CD4-positive, alpha-beta memory T cell (primary cell): ENCODE measurements around the gene PAXX. TPM values are rescaled to one million over a fixed set of nuclear protein-coding genes. Genes with fewer than 3 reads are reported as not detected.
A peak's percentile ranks its signal among the peaks of the same experiment; 100 is the strongest.

Source experiments
- CTCF ChIA-PET: fragments of 350-600 bp; sonication (Branson Sonifier 250); formaldehyde crosslinking; loops from one replicate; lab custom pipeline; 2021; ENCODE audit warnings: inconsistent platforms; ENCODE audit not compliant: partially characterized antibody; lab: Charles Lee
- POLR2A ChIA-PET: fragments of 350-600 bp; sonication (Branson Sonifier 250); formaldehyde crosslinking; loops from one replicate; lab custom pipeline; 2021; ENCODE audit not compliant: partially characterized antibody; lab: Charles Lee
- DNase-seq, 5 donors: peaks; one replicate each; pipeline versions ENCODE4 v3.0.0 to v3.0.0-alpha.2; 2020 to 2022; ENCODE audit warnings: mixed read lengths in 1 of 5
- H3K27ac ChIP-seq: one replicate; pipeline ENCODE4 v1.7.0; 2013; ENCODE audit warnings: low read depth, low read length
- H3K27me3 ChIP-seq: 2 replicates; pipeline ENCODE4 v1.7.0; 2013; ENCODE audit warnings: mild to moderate bottlenecking, low read length, moderate library complexity; ENCODE audit not compliant: insufficient read depth
- H3K36me3 ChIP-seq: 2 replicates; pipeline ENCODE4 v1.7.0; 2013; ENCODE audit warnings: mild to moderate bottlenecking, low read length, moderate library complexity; ENCODE audit not compliant: insufficient read depth
- H3K4me1 ChIP-seq: 2 replicates; pipeline ENCODE4 v1.7.0; 2013; ENCODE audit warnings: mild to moderate bottlenecking, low read length, moderate library complexity; ENCODE audit not compliant: insufficient read depth
- H3K4me3 ChIP-seq, 2 donors: one replicate each; pipeline ENCODE4 v1.7.0; 2013; ENCODE audit warnings: low read length in 2 of 2, mild to moderate bottlenecking in 1 of 2
- H3K9me3 ChIP-seq, 2 donors: one replicate each; pipeline ENCODE4 v1.7.0; 2013; ENCODE audit warnings: low read length in 2 of 2, control low read depth in 1 of 2; ENCODE audit not compliant: control insufficient read depth in 1 of 2
- H3K27ac Mint-ChIP-seq, 7 donors: one replicate each; pipeline ENCODE4 v1.8.0; 2020 to 2021; ENCODE audit warnings: mixed read lengths in 7 of 7, mild to moderate bottlenecking in 6 of 7, inconsistent platforms in 3 of 7, moderate library complexity in 3 of 7
- H3K27me3 Mint-ChIP-seq, 2 donors: one replicate each; pipeline ENCODE4 v1.8.0; 2020 to 2021; ENCODE audit warnings: mixed read lengths in 2 of 2
- H3K36me3 Mint-ChIP-seq, 2 donors: one replicate each; pipeline ENCODE4 v1.8.0; 2020 to 2021; ENCODE audit warnings: mixed read lengths in 2 of 2, inconsistent platforms in 1 of 2, mild to moderate bottlenecking in 1 of 2
- H3K4me1 Mint-ChIP-seq, 4 donors: one replicate each; pipeline ENCODE4 v1.8.0; 2020 to 2021; ENCODE audit warnings: mixed read lengths in 4 of 4, mild to moderate bottlenecking in 1 of 4
- H3K4me3 Mint-ChIP-seq, 8 donors: one replicate each; pipeline ENCODE4 v1.8.0; 2020 to 2021; ENCODE audit warnings: mixed read lengths in 8 of 8, mild to moderate bottlenecking in 7 of 8, moderate library complexity in 6 of 8, inconsistent platforms in 3 of 8
- H3K9me3 Mint-ChIP-seq, 8 donors: one replicate each; pipeline ENCODE4 v1.8.0; 2020 to 2021; ENCODE audit warnings: mixed read lengths in 8 of 8, mild to moderate bottlenecking in 5 of 8, inconsistent platforms in 3 of 8, moderate library complexity in 1 of 8
- intact Hi-C: fragments of 100-400 bp; cut with micrococcal nuclease; formaldehyde crosslinking; loops from one replicate; pipeline ENCODE4 v1.15.1; 2023
- polyA plus RNA-seq, 2 donors: library from polyadenylated mRNA; unstranded; fragments of 300-500 nt; fragmentation: Illumina TruSeq; gene quantifications; one replicate each; pipeline ENCODE4 v1.2.3, GENCODE V29; 2021
- total RNA-seq, 2 experiments: library from RNA; stranded (reverse); gene quantifications; one replicate each; pipeline ENCODE4 v1.2.3, GENCODE V29; 2021

Gene PAXX
- total and polyA plus RNA-seq, 4 experiments from 2014 or later = 76.0 to 103 (median 97.5) TPM

DNA sequence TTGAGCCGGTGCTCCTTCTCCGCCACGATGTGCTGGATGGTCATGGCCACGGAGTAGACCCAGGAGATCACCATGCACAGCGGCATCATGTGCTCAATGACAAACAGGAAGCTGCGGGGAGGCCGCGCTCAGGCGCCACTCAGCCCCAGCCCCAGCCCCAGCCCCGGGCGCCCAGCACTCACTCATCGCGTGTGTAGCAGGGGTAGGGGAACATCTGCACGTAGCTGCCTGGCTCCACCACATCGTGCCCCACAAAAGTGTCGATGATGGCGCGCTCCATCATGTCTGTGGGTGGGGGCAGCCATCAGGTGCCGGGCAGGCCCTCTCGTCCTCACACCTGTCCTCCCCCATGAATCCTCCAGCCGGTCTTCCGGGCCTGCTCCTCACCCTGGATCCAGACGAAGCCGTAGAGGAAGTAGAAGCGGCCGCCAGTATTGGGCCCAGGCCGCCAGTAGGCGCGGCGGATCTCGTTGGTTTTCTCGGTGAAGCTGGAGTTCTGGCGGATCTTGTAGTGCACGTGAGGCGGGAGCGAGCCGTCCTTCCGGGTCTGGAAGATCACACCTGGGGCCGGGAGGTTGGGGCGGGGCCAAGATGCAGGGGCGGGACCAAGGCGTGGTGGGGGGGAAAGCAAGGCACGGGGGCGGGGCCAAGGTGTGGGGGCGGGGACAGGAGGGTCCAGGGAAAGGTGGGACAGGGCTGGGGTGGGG lies 25.7 kb downstream of the PAXX start:
- no peak overlapping the region for H3K27ac Mint-ChIP-seq
- no peaks in the 10 kb centered on the region for H3K27me3 Mint-ChIP-seq
- no peak overlapping the region for H3K27ac ChIP-seq
- no peak overlapping the region for H3K4me3 ChIP-seq
- H3K4me1 ChIP-seq = no peaks in the 10 kb centered on the region
- intact Hi-C loops = no loop called here
- CTCF ChIA-PET = interaction anchor here (1.5 kb wide), 3 partner anchors 12 to 16 kb away, joined by 3 read pairs; no protein-coding TSS in a partner anchor
- peaks cover 5 to 15% of the 10 kb centered on the region in 2 donors for H3K36me3 Mint-ChIP-seq
- peaks cover 1 to 5% (median 4%) of the 10 kb centered on the region in 4 donors for H3K4me1 Mint-ChIP-seq
- POLR2A ChIA-PET = interaction anchor here (0.8 kb wide), 1 partner anchor 24 kb away, joined by 4 read pairs; no protein-coding TSS in a partner anchor
- no peak for DNase-seq
- H3K4me3 Mint-ChIP-seq = no peak overlapping the region
- H3K9me3 ChIP-seq = no peaks in the 10 kb centered on the region
- peaks cover 8% of the 10 kb centered on the region for H3K36me3 ChIP-seq
- no peaks in the 10 kb centered on the region for H3K27me3 ChIP-seq
- H3K9me3 Mint-ChIP-seq = peaks cover 0 to 3% (median 0%) of the 10 kb centered on the region in 8 donors

DNA sequence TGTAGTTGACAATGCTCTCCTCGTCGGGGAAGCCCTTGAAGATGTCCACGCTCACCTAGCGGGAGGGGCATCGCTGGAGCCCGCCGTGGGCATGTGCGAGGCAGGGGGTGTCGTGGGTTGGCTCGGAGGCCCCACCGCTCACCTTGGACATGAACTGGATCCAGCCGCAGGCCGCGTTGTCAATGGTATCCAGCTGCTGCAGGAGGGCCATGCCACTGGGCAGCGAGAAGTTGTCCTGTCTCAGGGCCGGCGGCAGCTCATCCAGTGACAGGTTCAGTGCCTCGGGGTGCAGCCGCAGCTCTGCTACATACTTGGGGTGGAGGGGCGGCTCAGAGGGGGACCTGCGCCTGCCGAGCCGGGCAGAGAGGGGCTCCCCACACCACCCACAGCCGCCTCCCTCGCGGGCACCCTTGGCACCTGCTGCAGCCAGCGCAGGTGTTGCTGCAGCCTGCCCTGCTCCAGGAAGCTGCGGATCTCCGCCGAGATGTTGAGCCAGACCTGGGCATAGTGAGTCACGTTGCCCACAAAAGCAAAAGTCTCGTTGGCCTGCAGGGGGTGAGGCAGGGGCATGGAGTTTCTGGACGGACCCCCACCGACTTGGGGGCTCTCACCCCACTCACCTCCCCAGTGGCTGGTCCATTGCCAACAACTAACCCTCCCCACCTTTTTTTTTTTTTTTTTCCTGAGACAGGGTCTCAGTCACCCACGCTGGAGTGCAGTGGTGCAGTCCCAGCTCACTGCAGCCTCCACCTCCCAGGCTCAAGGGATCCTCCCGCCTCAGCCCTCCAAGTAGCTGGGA lies 26.7 kb downstream of the PAXX start:
- Histone ChIP-seq H3K27me3 (no peaks in the 10 kb centered on the region), H3K9me3 (no peaks in the 10 kb centered on the region), H3K27ac (no peak overlapping the region), H3K36me3 (peaks cover 8% of the 10 kb centered on the region), H3K4me3 (no peak overlapping the region), H3K4me1 (no peaks in the 10 kb centered on the region)
- Mint-ChIP-seq H3K36me3 (peaks cover 5 to 15% of the 10 kb centered on the region in 2 donors), H3K27ac (peak overlapping the region in 1 of 7 donors; percentile 11), H3K27me3 (no peaks in the 10 kb centered on the region), H3K4me1 (peaks cover 1 to 5% (median 4%) of the 10 kb centered on the region in 4 donors), H3K9me3 (peaks cover 0 to 3% (median 0%) of the 10 kb centered on the region in 8 donors), H3K4me3 (no peak overlapping the region)
- ChIA-PET POLR2A (no interaction called here), CTCF (interaction anchor here (0.8 to 1.5 kb wide), 3 partner anchors 11 to 14 kb away, joined by 3 read pairs; no protein-coding TSS in a partner anchor)
- intact Hi-C loops = no loop called here
- no peak for DNase-seq

DNA sequence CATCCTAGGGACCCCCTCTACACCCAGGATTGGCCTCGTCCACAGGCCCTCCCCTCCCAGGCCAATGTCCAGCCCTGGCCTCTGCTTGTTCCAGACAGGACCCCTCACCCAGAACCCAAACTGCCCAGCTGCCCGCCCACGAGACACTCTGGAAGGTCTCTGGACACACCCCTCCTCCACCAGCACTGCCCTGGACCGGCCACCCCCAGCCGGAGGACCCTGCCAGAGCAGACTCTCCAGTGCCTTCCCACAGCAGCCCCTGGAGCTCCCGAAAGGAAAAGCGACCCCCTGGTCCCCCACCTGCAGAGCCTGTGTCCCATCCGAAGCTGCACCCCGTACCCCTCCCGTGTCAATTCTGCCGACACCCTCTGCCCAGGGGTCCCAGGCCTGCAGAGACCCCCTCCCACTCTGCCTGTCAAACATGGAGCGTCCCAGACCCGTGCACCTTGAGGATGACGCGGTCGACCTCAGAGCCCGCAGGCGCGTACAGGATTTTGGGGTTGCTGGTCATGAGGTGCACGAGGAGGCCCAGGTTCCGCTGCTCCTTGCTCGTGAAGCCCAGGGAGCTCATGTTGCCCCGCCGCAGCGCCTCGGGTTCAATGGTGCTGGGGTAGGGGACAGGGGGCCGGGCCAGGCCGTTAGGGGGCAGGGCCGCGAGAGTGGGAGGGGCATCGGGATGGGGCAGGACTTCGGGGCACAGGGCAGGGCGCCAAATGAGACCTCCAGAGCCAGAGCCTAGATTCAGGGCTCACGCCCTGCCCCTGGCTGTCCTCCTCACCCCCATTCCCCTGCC lies 27.9 kb downstream of the PAXX start:
- Histone ChIP-seq H3K27ac (no peak overlapping the region), H3K9me3 (no peaks in the 10 kb centered on the region), H3K4me3 (no peak overlapping the region), H3K36me3 (peaks cover 6% of the 10 kb centered on the region), H3K27me3 (no peaks in the 10 kb centered on the region), H3K4me1 (peaks cover 2% of the 10 kb centered on the region)
- H3K4me1 Mint-ChIP-seq = peaks cover 1 to 10% (median 4%) of the 10 kb centered on the region in 4 donors
- peaks cover 0 to 3% (median 0%) of the 10 kb centered on the region in 8 donors for H3K9me3 Mint-ChIP-seq
- DNase-seq = no peak
- peak overlapping the region in 1 of 7 donors; percentile 27 for H3K27ac Mint-ChIP-seq
- peaks cover 5 to 12% of the 10 kb centered on the region in 2 donors for H3K36me3 Mint-ChIP-seq
- intact Hi-C loops = loop anchor here (10.0 kb wide), 1 partner anchor 45 kb away; the partner anchor contains the start of gene PTGDS
- no peak overlapping the region for H3K4me3 Mint-ChIP-seq
- POLR2A ChIA-PET = interaction anchor here (2.1 to 2.2 kb wide), 2 partner anchors 16 to 23 kb away, joined by 8 to 10 read pairs; partner anchors contain the start of gene CLIC3
- CTCF ChIA-PET = interaction anchor here (0.8 to 1.5 kb wide), 3 partner anchors 9 to 27 kb away, joined by 3 to 10 read pairs (median 3); no protein-coding TSS in a partner anchor
- no peaks in the 10 kb centered on the region for H3K27me3 Mint-ChIP-seq

DNA sequence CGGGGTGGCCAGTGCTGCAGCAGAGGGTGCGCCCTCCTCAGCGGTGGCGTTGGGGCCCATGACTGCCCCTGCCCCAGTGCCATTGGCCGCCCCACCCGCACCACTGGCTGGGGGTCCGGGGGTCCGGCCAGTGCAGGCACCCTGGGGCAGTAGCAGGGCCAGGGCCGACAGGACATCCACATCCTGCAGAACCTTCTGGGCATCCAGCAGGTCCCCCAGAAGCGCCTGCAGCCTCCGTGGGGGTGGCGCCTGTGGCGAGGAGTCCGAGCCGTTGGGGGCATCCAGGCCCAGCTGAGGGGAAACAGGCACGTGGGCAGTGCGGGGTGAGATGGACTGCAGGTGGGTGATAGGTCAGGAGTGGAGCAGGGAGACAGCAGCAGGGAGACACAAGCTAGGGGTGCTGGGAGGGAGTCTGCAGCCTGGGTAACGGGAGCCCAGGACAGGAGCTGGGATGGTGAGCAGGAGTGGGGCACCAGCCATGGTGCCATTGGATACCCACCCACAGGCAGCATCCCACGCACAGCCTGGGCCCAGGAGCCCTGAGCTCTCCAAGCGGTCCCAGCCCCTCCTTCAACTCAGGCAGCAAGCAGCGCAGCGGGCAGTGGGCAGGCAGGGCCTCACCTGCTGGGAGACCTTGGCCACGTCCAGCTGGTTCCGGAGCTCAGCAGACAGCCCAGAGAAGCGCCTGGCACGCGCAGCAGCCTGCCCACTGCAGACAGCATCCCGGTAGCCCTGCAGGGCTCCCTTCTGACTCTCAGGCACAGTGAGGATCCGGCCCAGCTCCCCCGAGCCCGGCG lies 28.7 kb downstream of the PAXX start:
- Mint-ChIP-seq H3K27me3 (no peaks in the 10 kb centered on the region), H3K4me1 (peaks cover 1 to 10% (median 4%) of the 10 kb centered on the region in 4 donors), H3K36me3 (peaks cover 5 to 12% of the 10 kb centered on the region in 2 donors), H3K27ac (peak overlapping the region in 1 of 7 donors; percentile 71), H3K4me3 (no peak overlapping the region), H3K9me3 (peaks cover 0 to 3% (median 0%) of the 10 kb centered on the region in 8 donors)
- no peaks in the 10 kb centered on the region for H3K27me3 ChIP-seq
- H3K4me3 ChIP-seq = no peak overlapping the region
- H3K4me1 ChIP-seq = peaks cover 8% of the 10 kb centered on the region
- POLR2A ChIA-PET = interaction anchor here (0.9 to 2.2 kb wide), 5 partner anchors 11 to 50 kb away, joined by 3 to 10 read pairs (median 5); partner anchors contain the start of genes CLIC3, FUT7 and SAPCD2
- peaks cover 3% of the 10 kb centered on the region for H3K36me3 ChIP-seq
- intact Hi-C loops = loop anchor here (10.0 kb wide), 1 partner anchor 46 kb away; the partner anchor contains the start of gene PTGDS
- no peaks in the 10 kb centered on the region for H3K9me3 ChIP-seq
- no peak for DNase-seq
- CTCF ChIA-PET = interaction anchor here (0.8 to 1.5 kb wide), 7 partner anchors 8 to 201 kb away, joined by 3 to 10 read pairs (median 3); no protein-coding TSS in a partner anchor
- no peak overlapping the region for H3K27ac ChIP-seq

DNA sequence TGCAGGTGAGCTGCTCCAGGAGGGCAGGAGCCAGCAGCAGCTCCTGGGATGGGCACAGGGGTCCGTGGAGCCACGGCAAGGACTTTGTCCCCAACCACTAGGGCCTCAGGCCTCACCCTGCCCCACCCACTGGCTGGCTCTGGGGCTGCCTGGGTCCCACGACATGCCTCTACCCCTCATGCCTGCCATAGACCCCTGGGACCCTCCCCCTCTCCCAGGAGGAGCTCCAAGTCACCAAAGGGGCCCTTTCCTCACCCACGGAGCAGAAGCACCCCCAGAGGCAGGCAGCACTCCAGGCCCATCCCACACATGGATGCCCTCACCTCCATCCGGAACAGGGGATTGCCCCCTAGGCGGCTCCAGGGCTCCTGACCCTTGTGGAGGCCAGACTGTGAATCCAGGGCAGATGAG lies 29.4 kb downstream of the PAXX start:
- intact Hi-C loops = loop anchor here (10.0 kb wide), 1 partner anchor 47 kb away; the partner anchor contains the start of gene PTGDS
- peaks cover 0 to 3% (median 0%) of the 10 kb centered on the region in 8 donors for H3K9me3 Mint-ChIP-seq
- peaks cover 1 to 12% (median 5%) of the 10 kb centered on the region in 4 donors for H3K4me1 Mint-ChIP-seq
- no peak overlapping the region for H3K4me3 Mint-ChIP-seq
- peak overlapping the region in 4 of 7 donors; percentile 66 to 89 (median 80) for H3K27ac Mint-ChIP-seq
- ChIA-PET POLR2A (interaction anchor here (0.9 to 2.2 kb wide), 5 partner anchors 10 to 49 kb away, joined by 3 to 10 read pairs (median 5); partner anchors contain the start of genes CLIC3, FUT7 and SAPCD2), CTCF (interaction anchor here (0.8 to 1.6 kb wide), 7 partner anchors 8 to 202 kb away, joined by 3 to 10 read pairs (median 3); no protein-coding TSS in a partner anchor)
- H3K27ac ChIP-seq = peak overlapping the region; percentile 15
- no peak overlapping the region for H3K4me3 ChIP-seq
- no peak for DNase-seq
- no peaks in the 10 kb centered on the region for H3K27me3 Mint-ChIP-seq
- no peaks in the 10 kb centered on the region for H3K27me3 ChIP-seq
- H3K36me3 Mint-ChIP-seq = peaks cover 5 to 12% of the 10 kb centered on the region in 2 donors
- no peaks in the 10 kb centered on the region for H3K36me3 ChIP-seq
- no peaks in the 10 kb centered on the region for H3K9me3 ChIP-seq
- peaks cover 14% of the 10 kb centered on the region for H3K4me1 ChIP-seq
